Stimulated activated CD4-positive, alpha-beta T cell treated with anti-CD3 and anti-CD28 coated beads, Interleukin-1b, Interleukin-23, amount 100 ng/mL, for 24 hours (primary cell): ENCODE measurements around the gene IQGAP3.
A peak's percentile ranks its signal among the peaks of the same experiment; 100 is the strongest.

ENCODE experiments used
- DNase-seq, 4 experiments: peaks; one replicate each; pipeline ENCODE4 v3.0.0-alpha.2; 2020; ENCODE audit warnings: low read depth in 4 of 4, low spot score in 1 of 4

IQGAP3 gene

GRCh38 chr1:156486421-156487344, 85.7 kb downstream of the IQGAP3 start:
- DNase-seq = no peak

GRCh38 chr1:156485984-156486383, 86.4 kb downstream of the IQGAP3 start:
- DNase-seq = no peak

- DNase-seq = no peak
Measured at GRCh38 chr1:156484480-156485058, 87.8 kb downstream of the IQGAP3 start.

- no peak for DNase-seq
Measured at GRCh38 chr1:156483397-156483796, 89.0 kb downstream of the IQGAP3 start.

- no peak for DNase-seq
Measured at GRCh38 chr1:156482276-156482675, 90.1 kb downstream of the IQGAP3 start.

- no peak for DNase-seq
Measured at GRCh38 chr1:156481527-156481926, 90.8 kb downstream of the IQGAP3 start.

- DNase-seq = peak; percentile 58 to 68 (median 64)
Measured at GRCh38 chr1:156480411-156481192, 91.8 kb downstream of the IQGAP3 start.

- no peak for DNase-seq
Measured at GRCh38 chr1:156480016-156480370, 92.4 kb downstream of the IQGAP3 start.

- DNase-seq = no peak
Measured at GRCh38 chr1:156479093-156480015, 93.0 kb downstream of the IQGAP3 start.

- DNase-seq = no peak
Measured at GRCh38 chr1:156478250-156478627, 94.1 kb downstream of the IQGAP3 start.

- no peak for DNase-seq
Measured at GRCh38 chr1:156477526-156478249, 94.7 kb downstream of the IQGAP3 start.

GRCh38 chr1:156476501-156477298, 95.7 kb downstream of the IQGAP3 start:
- no peak for DNase-seq

GRCh38 chr1:156475568-156476500, 96.5 kb downstream of the IQGAP3 start:
- DNase-seq = no peak
